DMS153 treated with DMSO at 0.1 percent for 48 hours (cell line): Measurements from ENCODE around the gene TSN.
"Not testable (repeated sequence)": the region's sequence is repeated elsewhere in the genome, so short reads cannot be mapped to it uniquely, and the experiment has no call there.

Source experiments
- DNase-seq: peaks from one replicate; lab custom pipeline; 2025; ENCODE audit not compliant: unreplicated experiment; lab: John Stamatoyannopoulos, UW

TSN gene

GRCh38 chr2:121755237-121756111 is at the start of gene TSN:
Gene TSN (plus strand): TSS chr2:121755651. CDS start chr2:121755780, 129 bp downstream.
- peak; percentile 95 for DNase-seq

GRCh38 chr2:121705958-121706357 is 49.5 kb upstream of the TSN start:
- no peak for DNase-seq

GRCh38 chr2:121707344-121707919 is 48.0 kb upstream of the TSN start:
- DNase-seq: peak; percentile 63

- no peak for DNase-seq
Measured at GRCh38 chr2:121707920-121708361, 47.5 kb upstream of the TSN start.

- DNase-seq: no peak
Measured at GRCh38 chr2:121709776-121710469, 45.5 kb upstream of the TSN start.

GRCh38 chr2:121710470-121711170 is 44.8 kb upstream of the TSN start:
- no peak for DNase-seq

- DNase-seq: not testable (repeated sequence)
Measured at GRCh38 chr2:121711481-121711880, 44.0 kb upstream of the TSN start.

GRCh38 chr2:121716126-121716525 is 39.3 kb upstream of the TSN start:
- no peak for DNase-seq

- DNase-seq: no peak
Measured at GRCh38 chr2:121717529-121717928, 37.9 kb upstream of the TSN start.

GRCh38 chr2:121721926-121722325 is 33.5 kb upstream of the TSN start:
- DNase-seq: no peak

GRCh38 chr2:121722479-121722878 is 33.0 kb upstream of the TSN start:
- DNase-seq: no peak

GRCh38 chr2:121723316-121723715 is 32.1 kb upstream of the TSN start:
- no peak for DNase-seq

GRCh38 chr2:121727332-121727731 is 28.1 kb upstream of the TSN start:
- no peak for DNase-seq

GRCh38 chr2:121727950-121728349 is 27.5 kb upstream of the TSN start:
- DNase-seq: no peak

GRCh38 chr2:121731366-121731765 is 24.1 kb upstream of the TSN start:
- DNase-seq: no peak

- DNase-seq: not testable (repeated sequence)
Measured at GRCh38 chr2:121734544-121734943, 20.9 kb upstream of the TSN start.

GRCh38 chr2:121735518-121736074 is 19.9 kb upstream of the TSN start:
- no peak for DNase-seq

- no peak for DNase-seq
Measured at GRCh38 chr2:121736140-121736461, 19.4 kb upstream of the TSN start.

GRCh38 chr2:121736462-121737336 is 18.8 kb upstream of the TSN start, which contains the start of gene NIFK:
Gene NIFK (minus strand): TSS chr2:121736875. CDS start chr2:121736850, 25 bp downstream.
- peak; percentile 94 for DNase-seq

- no peak for DNase-seq
Measured at GRCh38 chr2:121740973-121741372, 14.5 kb upstream of the TSN start.
